HL-60/S4 (cell line): Measurements from ENCODE around the gene NACAD.
"Not testable (repeated sequence)": the region's sequence is repeated elsewhere in the genome, so short reads cannot be mapped to it uniquely, and the experiment has no call there.

Experiments used
- in situ Hi-C: fragments of 300-500 bp; cut with MboI; formaldehyde crosslinking; loops from 2 replicates; pipeline ENCODE4 v1.14.3; 2022; ENCODE audit warnings: low sequenced_read_pairs

Gene NACAD

GRCh38 chr7:45118889-45119331, 30.1 kb upstream of the NACAD start:
- in situ Hi-C loops = no loop called here

DNA sequence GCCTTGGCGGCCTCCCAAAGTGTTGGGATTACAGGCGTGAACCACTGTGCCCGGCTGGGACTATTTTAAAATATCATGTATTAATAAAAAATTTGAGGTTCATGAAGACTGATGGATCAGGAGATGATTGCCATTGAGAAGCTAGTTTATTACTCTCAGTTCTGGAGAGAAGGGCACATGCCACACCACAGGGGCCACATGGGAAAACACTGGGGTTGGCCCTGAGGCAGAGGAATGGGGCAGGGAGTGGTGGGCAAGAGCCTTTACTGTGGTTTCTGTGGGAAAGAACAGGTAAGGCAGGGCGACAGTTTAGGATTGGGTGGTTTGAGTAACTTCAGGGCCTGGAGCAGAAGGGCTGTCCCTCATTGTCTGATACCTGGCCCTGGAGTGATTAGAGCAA, 29.5 kb upstream of the NACAD start:
- in situ Hi-C loops = no loop called here

- in situ Hi-C loops = no loop called here
These were observed 28.8 kb upstream of the NACAD start for GRCh38 chr7:45117582-45117981.

- in situ Hi-C loops = no loop called here
These were observed 27.3 kb upstream of the NACAD start for GRCh38 chr7:45116048-45116447.

DNA sequence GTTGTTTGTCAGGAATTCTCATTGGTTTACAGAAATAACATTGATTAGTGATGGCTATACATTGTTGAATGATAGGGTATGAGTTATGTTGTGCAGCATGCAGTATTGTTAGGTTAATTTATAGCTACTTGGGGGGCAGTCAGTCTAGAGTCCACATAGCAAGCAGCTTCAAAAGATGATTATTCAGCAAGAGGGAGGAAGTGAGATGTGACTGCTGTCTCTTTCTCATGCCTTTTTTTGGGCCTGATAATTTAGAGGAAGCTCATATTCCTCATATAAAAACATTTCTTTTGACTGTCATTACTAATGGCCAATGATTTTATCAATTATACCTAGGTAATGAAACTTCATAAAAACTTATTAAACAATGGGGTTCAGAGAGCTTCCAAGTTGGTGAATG, 26.2 kb upstream of the NACAD start:
- in situ Hi-C loops = no loop called here

DNA sequence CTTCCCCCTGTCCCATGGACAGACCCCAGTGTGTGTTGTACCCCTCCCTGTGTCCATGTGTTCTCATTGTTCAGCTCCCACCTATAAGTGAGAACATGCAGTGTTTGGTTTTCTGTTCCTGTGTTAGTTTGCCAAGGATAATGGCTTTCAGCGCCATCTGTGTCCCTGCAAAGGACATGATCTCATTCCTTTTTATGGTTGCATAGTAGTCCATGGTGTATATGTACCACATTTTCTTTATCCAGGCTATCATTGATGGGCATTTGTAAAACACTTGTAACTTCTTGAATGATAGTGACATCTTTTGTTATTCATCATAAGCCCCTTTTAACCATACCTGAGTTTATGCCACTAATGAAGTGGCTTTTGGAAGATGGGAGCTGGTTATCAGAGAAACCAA, 25.5 kb upstream of the NACAD start:
- in situ Hi-C loops = not testable (repeated sequence)

GRCh38 chr7:45112648-45113047, 23.9 kb upstream of the NACAD start:
- in situ Hi-C loops = no loop called here

DNA sequence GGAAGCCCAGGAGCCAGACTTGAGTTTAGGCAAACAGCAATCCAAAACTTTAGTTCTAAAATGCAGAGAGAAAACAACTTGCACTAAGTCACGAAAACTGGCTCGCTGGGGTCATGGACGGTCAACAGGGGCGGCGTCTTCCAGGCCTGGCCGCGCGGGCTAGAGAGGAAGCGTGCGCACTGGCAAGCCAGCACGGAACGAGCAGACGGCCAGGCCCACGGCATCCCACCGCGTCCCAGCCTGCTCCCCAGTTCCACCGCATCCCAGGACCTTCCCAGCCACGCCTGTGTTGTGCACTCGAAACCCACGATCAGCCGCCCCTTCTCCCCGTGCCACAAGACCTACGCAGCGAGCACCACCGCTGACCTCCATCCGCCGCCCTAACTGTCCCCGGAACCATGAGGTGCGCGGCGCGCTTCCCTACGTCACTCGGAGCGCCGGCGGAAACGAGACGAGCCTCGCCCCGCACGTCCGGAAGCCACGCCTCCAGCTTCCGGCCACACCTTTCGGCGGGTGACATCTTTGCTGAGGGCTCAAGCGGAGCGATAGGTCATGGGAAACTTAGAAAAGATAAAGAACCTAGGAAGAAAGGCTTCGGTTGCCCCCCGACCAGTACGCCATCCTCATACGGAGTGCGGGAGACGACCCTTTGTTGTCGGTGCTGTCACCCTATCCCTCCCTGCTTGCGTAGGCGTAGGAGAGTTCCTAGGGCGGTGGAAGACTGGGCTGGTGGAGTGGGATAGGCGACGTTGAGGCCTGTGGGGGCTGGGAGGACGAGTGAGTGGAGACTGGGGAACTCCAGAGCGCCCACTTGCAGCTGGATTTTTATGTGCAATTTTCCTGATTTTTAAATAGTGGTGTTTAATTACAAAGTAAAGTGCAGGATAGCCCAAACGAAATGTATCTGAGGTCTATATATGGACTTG, 22.8 kb upstream of the NACAD start, which contains the start of gene TBRG4:
TBRG4 (minus strand) TSS at position 400 of the 926 bp plus-strand sequence. CDS start 2,460 bp downstream, outside the sequence.
- in situ Hi-C loops = no loop called here

GRCh38 chr7:45108863-45109262, 20.1 kb upstream of the NACAD start:
- in situ Hi-C loops = no loop called here

GRCh38 chr7:45107356-45107755, 18.6 kb upstream of the NACAD start:
- in situ Hi-C loops = no loop called here

DNA sequence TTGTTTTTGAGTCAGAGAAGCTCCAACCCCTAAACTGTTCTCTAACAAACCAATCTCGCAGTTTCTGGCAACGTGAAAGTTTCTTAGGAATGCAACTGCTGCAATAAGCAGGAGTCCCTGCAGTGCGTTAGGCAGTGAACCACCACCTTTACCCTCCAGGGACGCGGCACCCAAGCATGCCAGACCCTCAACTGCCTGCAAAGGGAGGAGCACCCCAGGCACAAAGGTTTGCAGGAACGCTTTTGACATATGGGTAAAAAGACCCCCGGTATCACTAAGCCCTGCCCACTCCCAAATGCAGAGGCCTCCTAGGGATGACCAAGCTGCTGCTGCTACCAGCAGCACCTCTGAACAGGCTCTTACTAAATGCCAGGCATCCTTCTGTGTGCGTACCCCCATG, 18.1 kb upstream of the NACAD start:
- in situ Hi-C loops = no loop called here

DNA sequence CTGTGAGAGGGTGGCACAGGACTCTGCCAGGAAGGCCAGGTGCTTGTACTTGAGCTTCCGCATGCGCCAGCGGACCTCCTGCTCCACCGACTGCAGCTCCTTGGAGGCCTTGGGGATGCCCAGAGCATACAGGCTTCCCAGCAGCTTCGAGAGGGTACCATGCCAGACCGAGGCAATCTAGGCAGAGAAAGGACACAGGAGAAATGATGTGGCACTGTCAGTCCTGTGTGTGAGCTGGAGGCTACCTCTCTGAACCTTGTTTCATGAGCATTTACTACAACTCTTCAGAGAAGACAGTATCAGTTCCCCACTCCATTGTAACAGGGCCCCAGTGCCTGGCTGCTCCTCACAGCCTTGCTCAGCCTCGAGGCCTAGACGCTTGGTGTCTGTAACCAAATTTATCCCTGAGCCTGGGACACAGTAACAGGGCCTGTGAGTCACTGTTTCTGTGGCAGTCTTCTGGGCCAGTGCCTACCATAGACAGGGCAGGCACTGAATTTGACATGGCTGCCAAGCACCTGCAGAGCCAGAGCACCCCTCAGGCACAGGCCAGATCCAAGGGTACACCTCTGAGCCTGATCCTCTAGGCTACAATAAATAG, 16.9 kb upstream of the NACAD start:
- in situ Hi-C loops = no loop called here

DNA sequence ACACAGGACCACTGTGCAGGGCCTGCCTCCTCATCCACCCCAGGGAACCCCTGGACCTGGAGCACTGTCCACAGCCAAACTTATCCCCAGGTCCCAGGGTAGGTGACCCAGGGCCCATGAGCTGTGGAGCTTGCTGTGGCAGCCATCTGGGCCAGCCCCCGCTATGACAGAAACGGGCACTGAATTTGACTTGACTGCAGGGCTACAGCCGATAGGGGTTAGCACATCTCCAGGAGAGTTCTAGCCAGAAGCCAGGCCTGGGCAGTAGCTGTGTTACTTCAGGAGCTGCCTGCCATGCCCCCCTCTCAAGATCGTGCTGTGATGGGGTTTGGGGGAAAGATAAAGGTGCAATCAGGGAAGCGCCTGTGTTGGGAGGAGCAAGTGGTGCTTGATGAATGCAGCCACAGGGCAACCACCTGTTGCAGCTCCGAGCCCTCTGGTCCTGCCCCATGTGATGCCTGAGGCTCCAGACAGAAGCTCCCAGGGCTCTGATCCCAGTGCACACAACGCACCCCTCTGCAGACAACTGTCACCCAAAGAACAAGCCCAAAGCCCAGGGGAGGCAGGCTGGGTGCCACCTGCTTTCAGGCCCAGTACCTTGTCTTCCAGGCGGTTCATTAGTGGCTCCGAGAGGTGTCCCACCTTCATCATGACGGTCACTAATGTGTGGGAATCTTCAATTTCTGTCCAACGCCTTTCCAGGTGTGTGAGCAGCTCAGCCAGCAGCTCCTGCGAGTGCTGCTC, 16.2 kb upstream of the NACAD start:
- in situ Hi-C loops = no loop called here

GRCh38 chr7:45103958-45104843, 15.4 kb upstream of the NACAD start:
- in situ Hi-C loops = no loop called here

GRCh38 chr7:45102785-45103712, 14.3 kb upstream of the NACAD start:
- in situ Hi-C loops = no loop called here

- in situ Hi-C loops = no loop called here
These were observed 13.0 kb upstream of the NACAD start for GRCh38 chr7:45101748-45102147.

DNA sequence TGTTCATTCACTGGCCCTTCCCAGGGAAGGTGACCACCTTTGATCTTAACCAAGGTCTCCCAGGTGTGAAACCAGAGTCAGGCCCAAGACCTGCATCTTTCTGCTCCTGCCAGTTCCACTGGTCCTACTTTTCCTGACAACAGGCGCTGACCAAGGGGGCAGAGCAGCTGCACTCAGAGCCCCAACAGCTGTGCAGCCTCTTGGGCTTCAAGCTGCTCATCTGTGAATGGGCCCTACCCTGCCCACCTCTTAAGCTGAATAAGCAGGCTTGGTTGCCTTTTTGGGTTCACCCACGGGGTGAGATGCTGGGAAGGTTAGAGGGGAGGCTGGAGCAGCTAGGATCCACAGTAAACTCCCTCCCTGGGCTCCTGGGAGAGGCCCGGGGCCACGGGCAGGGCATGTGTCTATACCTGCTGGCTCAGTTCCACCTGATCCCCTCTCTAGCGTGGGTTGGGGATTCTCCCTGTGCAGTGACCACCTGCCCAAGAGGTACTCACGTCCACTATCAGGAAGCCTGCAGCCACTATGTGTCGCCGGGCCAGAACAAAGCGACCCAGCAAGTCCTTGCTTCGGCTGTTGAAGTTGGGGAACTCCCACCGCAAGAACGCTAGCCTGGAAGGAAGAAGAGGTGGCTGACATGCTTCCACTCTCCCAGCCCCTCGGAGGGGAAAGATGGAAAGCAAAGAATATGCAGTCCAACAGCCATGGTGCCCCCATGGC, 12.2 kb upstream of the NACAD start:
- in situ Hi-C loops = no loop called here

DNA sequence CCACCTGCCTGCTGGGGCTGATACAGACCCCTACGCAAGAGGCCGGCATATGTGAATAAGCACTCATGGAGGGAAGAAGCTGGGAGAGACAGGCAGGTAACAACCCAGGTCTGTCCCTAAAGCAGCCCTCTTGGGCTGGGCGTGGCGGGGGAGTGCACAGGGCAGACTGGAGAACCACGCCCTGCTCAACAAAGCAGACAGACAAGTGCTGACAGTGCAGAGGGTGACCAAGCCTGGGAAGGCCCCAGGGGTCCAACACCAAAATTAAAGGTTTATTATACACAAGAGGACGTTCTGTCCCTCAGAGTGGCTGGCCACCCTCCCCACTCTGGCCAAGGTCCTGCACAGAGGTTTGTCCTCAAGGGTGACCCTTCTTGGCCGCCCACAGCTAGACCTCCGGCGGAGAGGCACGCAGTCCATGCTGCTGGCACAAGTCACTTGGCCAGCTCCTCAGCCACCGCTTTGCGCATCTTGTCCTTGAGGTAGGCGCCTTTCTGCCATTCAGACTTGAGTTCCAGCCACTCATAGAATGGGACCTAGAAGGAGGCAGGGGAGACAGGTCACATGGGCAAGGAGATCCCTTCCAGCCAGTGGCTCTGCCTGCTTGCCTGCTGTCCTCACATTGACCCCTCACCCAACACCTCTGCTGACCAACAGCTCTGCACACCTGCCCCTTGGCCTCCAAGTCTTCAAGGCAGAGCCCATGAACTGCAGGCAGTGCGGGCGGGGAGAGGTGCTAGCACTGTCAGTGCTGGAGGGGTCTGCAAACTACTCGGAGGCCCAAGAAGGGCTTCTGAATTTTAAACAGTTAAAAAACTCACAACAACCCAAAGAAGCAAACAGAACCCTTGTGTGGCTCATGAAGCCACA, 11.4 kb upstream of the NACAD start:
- in situ Hi-C loops = no loop called here
